Stimulated activated CD4-positive, alpha-beta T cell treated with anti-CD3 and anti-CD28 coated beads, Interleukin-12 subunit alpha, Interleukin-12 subunit beta, amount 100 ng/mL, for 48 hours (primary cell): ENCODE measurements around the gene ANKRD44.
A peak's percentile ranks its signal among the peaks of the same experiment; 100 is the strongest.
"Not testable (repeated sequence)": the region's sequence is repeated elsewhere in the genome, so short reads cannot be mapped to it uniquely, and the experiment has no call there.

Experiments used
- DNase-seq, 3 donors: peaks; one replicate each; pipeline ENCODE4 v3.0.0-alpha.2; 2020; ENCODE audit warnings: low read depth in 2 of 3, low spot score in 1 of 3

The ANKRD44 gene

DNA sequence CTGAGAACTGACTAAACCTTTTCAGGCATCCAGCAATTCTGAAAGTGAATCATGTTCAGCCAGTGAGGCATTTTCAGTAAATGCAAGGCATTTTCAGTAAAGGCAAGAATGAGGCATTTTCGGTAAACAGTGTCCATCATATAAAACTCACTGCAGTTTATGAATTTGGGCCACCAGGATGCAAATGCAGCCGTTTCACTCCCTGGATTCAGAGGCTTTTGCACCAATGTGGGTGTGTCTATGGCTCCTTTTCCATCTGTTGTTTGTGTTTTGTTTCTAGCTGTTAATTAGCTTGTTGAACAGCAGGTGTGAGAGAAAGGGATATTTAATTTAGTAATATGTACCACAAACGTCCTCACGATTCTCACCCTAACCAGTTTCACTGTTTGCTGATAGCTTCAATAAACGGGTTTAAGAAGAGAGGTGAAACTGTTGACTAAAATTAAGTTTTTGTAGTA is 267.8 kb downstream of the ANKRD44 start:
- peak in 1 of 3 donors; percentile 31 for DNase-seq

GRCh38 chr2:197037863-197038398 is 272.6 kb downstream of the ANKRD44 start:
- DNase-seq: no peak

DNA sequence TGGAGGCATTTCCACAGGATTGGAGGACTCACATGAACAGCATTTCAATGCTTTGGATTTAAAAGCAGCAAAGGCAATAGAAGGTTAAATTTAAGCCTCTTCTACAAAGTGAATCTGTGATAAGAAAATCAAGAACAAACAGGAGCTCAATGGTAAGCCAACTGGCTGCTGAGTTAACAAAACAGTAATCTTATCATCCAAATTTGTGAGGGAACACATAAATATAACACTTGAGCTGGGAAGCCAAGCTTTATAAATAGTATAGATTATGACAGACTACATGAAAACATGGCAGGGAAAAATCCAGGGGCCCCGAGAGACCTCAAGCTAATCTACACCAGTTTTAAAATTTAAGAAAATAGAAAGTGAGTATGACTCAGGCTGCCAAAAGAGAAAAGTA is 275.6 kb downstream of the ANKRD44 start:
- no peak for DNase-seq

GRCh38 chr2:197034292-197034691 is 276.3 kb downstream of the ANKRD44 start:
- no peak for DNase-seq

DNA sequence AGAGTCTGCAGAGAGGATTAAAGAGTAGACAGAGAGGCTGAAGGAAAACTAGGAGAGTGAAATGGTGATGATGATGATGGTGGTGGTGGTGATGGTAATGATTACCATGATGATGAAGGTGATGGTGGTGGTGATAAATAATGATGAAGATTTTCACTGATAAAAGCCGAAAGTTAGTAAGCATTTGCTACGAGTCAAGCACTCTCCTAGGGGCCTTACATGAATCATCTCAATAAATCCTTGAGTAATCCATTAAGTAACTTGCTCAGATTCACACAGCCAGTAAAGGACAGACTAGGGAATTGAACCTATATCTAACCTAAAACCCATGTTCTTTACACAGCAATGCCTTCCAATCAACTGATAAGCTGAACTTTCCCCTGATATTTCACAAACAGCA is 277.4 kb downstream of the ANKRD44 start:
- no peak for DNase-seq

DNA sequence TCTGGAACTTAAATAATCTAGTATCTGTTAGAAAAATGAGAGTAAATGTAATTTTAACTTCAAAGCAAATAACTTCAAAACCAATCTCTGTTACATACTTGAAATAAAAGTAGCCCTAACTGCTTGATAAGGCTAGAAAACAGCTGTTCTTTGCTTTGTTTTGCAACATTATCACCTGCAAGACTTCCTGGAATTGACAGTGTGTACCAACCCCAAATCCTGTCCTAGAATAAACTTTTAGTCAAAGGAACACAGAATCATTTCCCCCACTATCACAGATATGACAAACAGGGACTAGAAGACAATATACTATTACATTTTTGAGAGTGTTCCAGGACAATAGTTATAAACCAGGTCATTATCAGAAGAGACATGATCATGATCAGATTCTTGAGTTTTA is 278.8 kb downstream of the ANKRD44 start:
- no peak for DNase-seq

GRCh38 chr2:197030090-197030489 is 280.5 kb downstream of the ANKRD44 start:
- DNase-seq: no peak

DNA sequence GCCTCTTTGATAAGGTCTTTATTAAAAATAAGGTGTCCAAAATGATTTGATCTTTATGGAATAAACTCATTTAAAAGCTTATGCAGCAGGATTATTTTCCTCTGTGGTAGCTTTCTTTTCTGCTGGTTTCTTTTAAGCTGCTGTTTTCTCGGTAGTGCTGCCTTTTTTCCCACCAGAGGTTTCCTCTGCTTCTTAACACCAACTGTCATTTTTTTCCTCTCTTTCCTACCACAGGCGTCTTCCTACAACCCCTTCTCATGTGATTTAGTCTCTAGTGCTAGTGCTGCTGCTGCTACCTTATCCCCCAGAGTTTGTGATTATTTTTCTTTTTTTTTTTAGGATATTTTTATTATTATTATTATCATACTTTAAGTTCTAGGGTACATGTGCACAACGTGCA is 281.9 kb downstream of the ANKRD44 start:
- no peak for DNase-seq

- DNase-seq: no peak
Measured at GRCh38 chr2:197028230-197028629, 282.4 kb downstream of the ANKRD44 start.

DNA sequence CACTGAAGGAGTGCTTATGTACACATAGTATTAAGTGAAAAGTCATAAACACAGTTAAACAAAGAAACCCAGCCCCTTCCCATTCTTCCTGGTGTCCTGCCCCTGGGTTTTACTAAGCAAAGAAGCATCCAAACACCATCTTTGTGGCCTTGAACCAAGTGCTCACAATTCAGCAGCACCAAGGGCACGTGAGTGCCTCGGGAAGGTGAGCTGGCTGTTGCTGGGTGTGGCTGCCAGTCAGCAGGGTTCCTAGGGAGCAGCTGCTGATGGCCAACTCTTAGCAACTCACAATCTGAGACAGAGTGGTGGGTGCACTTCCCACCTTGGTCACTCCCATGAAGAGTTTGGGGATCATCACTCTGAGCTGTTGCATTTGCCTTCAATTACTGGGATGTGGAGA is 286.4 kb downstream of the ANKRD44 start:
- no peak for DNase-seq

GRCh38 chr2:197020921-197021320 is 289.7 kb downstream of the ANKRD44 start:
- not testable (repeated sequence) for DNase-seq

DNA sequence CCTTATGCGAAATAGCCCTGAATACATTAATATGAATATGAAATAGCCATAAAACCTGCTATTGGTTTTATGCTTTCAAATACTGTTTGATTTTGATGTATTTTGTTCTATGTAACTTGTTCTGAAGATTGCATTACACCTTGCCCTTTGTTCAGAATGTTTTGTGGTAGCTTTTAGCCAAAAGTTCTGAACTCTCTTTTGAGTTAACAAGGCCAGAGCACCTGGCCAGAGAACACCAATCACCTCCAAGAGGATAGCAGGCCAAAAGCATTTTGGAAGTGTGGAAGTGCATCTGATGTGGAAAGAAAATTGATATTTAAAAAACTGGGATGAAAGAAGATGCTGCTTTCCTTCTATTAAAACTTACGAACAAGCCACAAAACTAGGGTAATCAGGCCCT is 297.5 kb downstream of the ANKRD44 start:
- DNase-seq: no peak

GRCh38 chr2:197011801-197012641 is 298.6 kb downstream of the ANKRD44 start:
- peak in 1 of 3 donors; percentile 9 for DNase-seq

GRCh38 chr2:197011021-197011417 is 299.6 kb downstream of the ANKRD44 start:
- DNase-seq: no peak

- DNase-seq: no peak
Measured at GRCh38 chr2:197010200-197011020, 300.2 kb downstream of the ANKRD44 start.

GRCh38 chr2:197008741-197009341 is 301.7 kb downstream of the ANKRD44 start:
- not testable (repeated sequence) for DNase-seq

- DNase-seq: no peak
Measured at GRCh38 chr2:197007716-197008628, 302.6 kb downstream of the ANKRD44 start.

DNA sequence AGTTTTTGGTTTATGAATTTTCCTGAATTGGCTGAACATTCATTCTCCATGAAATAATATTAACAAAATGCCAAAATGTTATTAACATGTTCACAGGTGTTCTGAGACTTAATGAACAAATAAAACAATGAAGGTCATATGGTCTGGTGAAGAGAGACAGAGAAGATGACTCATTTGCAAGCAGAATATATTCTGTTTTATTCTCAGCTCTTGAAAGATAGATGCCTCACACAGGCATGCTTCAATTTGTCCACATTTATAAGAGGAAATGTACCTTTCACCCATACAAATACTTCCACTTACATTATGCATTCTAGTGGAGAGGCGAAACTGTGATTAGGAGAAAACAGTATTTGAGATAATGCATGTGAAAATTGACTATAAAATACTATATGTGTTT is 308.7 kb downstream of the ANKRD44 start:
- no peak for DNase-seq

GRCh38 chr2:196995757-196996314 is 314.7 kb downstream of the ANKRD44 start:
- DNase-seq: no peak

- DNase-seq: no peak
Measured at GRCh38 chr2:196994764-196995163, 315.8 kb downstream of the ANKRD44 start.
